DMS114 treated with DMSO at 0.1 percent for 48 hours (cell line): ENCODE data around the gene CELSR1.

ENCODE experiments used
- DNase-seq: peaks from one replicate; lab custom pipeline; 2025; ENCODE audit not compliant: unreplicated experiment; lab: John Stamatoyannopoulos, UW

CELSR1 gene

DNA sequence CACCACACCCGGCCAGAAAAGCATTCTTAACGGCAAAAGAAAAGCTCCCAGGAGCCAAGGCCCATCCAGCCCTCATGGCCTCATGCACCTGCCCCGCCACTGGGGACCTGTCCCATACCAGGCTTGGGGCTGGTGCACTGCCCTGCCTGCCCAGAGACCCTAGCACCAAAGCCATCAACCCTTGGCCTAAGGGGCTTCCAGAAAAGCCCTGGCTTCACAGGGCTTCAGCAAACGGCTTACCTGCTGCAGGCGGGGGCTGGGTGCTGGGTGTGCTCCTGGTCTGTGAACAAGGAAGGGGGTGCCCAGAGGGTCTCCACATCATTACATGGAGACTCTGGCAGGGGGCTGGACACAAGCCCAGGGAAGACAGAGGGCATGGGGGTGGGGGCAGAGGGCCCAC is 89.5 kb downstream of the CELSR1 start:
- DNase-seq, result no peak

DNA sequence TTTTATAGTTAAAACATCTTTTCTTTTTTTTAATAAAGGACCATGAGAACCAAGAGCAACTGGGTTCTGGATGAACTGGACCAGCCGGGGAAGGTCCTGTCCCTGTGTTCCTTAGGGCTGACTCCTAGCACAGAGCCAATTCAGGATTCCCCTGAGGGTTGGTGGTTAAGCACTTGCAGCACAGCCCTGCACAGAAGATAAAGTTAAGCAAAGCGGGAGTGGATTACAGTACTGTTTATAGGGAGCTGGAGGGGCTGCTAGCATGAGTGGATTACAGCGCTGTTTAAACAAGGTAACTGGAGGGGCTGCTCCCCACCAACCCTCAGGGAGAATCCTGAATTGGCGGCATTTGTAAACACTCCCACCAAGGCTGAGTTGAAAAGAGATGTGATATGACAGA is 90.6 kb downstream of the CELSR1 start:
- no peak for DNase-seq

DNA sequence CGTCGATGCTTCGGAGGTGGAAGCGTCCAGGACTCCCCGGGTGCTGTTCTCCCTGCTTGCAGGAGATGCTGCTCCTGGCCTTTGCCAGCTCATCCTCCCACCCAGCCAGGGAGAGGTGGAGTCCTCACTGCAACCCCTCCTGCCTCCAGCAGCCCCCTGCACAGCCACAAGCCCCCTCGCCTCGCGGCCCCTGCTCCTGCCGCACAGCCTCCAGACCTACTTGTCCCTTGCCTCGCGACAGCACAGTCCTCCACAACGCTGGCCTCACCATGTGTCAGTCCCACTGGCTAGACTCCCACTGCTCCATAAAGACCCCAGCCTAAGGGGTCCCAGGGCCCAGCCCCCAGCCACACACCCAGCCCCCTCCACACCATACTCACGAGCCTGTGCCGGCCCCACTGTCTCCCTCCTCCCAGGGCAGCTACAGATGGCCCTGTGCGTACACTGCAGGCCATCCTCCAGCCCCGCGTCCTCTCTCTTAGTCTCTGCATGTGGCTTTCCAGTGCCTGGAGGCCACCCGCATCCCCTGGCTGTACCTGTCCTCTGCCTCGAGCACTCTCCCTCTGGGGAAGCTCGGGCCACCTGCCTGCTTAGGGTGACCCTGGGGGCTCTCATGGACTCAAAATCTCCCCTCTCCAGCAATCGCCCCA is 91.5 kb downstream of the CELSR1 start:
- DNase-seq, result no peak

DNA sequence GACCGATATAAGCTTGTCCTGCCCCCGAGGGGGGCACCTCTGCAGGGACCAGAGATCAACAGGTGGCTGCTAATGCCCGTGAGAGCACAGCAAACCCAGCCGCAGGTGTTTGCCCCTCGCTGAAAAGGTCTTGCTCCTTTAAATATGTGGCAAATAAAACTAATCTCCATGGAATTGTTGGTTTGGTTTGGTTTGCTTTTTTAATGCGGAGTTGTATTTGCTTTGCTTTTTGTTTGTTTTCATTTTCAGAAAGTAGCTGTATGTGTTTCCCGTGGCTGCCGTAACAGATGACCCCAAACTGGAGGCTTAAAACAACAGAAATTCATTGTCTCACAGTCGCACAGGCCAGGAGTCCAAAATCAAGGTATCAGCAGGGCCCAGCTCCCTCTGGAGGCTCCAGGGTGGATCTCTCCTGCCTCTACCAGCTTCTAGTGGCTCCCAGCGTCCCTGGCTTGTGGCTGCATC is 93.0 kb downstream of the CELSR1 start:
- DNase-seq, result no peak

DNA sequence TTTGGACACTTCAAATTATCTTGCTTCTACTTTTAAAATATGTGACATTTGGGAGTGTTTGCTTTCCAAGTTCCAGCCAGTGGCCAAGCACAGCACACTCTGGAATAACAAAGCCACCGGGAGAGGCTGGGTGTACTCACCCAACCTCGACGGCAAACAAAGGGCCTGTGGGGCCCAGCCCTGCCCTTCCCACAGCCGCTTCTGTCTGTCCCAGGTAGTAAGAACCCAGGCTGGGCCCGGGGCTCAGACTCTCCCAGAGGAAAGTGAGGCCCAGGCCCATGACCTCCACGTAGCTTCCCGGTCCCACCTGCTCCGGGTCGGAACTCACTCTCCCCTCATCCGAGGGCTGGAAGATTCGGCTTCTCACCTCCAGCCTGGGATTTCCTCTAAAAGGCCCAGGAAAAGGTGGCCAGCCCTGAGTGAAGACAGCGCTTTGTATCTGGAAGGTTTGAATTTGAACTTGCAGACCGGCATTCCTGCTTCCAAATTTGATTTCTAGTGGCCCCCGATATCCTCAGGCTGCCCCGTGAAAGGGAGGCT is 93.5 kb downstream of the CELSR1 start:
- no peak for DNase-seq

DNA sequence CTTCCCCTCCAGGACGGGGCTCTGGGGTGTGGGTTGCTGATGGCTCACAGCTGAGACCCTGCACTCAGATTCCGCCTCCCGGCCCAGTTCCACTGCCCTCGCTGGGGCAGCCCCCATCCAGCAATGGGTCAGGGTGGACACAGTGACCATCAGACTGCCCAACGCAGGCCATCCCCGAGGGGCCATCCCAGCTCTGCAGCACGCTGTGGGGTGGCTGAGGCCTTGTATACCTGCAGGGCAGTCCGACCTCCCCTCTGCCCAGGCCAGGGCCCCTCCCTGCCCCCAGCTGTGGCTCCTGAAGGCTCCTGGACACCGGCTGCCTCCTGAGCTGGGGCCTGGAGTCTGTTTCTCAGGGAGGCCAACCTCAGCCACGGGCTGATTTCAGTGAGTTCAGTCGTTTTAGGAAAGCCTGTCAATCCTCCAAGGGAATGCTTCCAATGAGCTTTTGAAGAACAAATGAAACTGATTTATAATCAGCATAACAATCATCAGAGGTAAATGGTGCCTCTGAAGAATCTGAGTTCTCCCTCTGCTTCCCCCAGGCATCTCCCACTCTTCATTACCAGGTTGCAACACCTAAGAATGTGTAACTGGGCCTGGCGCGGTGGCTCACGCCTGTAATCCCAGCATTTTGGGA is 95.1 kb downstream of the CELSR1 start:
- no peak for DNase-seq

DNA sequence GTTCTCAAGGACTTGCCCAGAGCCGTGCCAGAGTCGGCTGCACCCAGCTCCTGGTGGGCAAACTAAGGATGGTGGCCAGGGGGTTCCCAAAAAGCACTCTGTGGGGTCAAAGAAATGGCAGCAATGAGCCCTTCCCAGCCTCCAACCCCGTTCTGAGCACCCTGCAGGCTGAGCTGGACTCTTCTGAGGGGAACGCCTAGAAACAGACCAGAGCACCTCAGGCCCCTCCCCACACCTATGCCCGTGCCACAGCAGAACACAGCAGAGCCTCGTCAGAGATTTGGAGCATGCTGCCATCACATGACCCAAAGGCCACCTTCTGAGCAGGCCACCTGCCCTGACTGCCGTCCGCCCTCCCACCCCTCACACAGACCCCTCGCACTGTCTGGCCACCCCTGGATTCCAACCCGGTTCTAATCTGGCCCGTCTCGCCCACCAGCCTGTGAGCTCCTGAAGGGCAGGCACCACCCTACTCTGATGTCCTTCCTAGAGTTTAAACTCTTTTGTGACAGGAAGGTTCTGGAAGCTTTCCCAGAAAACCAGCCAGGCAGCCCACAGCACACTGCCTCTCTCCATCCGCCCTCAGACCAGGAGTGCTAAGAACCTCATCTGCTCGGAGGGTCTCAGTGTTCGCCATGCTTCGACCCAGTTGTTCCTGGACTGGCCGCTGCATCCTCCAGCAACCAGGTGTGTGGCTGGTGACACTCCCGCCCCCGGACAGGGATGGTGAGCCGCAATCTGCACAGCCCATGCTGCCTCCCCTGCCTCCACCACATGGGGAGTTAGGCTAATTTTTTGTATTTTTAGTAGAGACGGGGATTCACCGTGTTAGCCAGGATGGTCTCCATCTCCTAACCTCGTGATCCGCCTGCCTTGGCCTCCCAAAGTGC is 97.6 kb downstream of the CELSR1 start:
- DNase-seq, result no peak

DNA sequence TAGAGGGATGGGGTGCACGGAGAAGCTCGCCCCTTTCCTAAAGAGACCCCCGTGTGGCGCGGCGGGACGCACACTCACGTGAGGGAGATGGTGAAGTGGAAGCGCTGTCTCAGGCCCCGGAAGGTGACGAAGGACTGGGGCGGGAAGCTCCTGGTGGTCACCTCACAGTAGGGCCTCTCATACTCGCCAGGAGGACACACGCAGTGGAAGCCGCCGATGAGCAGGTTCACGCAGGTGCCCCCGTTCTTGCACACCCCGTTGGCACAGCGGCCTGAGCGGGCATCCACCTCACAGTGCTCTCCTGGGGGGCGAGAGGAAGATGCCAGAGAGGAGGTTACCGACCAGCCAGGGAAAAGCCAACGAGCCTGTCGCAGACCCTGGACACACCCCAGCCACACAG is 98.3 kb downstream of the CELSR1 start:
- no peak for DNase-seq

DNA sequence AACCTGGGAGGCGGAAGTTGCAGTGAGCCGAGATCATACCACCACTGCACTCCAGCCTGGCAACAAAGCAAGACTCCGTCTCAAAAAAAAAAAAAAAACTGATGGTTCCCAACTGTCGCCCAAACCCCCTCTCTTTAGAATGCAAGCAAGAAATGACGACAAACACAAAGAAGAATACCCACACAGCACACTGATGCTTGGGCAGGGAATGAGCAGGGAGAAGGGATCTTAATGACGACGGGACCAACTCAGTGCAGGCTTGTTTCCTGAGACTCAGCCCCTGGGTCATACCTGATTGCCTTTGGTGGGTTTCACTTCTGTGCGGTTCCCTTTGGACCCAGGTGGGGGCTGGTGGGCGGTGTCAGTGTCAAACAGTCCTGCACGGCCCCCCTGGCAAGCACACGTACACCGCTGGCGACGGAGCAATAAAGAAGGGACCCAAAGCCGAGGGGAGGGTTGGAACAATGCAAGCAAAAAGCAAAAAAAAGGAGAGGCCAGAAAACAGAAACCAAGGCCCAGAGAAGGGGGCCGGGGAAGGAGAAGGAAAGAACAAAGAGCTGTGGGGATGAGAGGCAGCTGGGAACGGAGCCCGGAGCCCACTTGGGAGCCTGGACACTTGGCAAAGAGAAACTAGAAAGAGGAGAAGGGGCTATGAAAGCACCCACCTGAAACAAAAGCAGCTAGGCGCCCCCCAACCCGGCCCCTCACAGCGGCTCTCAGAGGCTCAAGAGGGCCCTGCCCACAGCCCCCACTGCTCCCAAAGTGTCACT is 99.6 kb downstream of the CELSR1 start:
- DNase-seq, result no peak

DNA sequence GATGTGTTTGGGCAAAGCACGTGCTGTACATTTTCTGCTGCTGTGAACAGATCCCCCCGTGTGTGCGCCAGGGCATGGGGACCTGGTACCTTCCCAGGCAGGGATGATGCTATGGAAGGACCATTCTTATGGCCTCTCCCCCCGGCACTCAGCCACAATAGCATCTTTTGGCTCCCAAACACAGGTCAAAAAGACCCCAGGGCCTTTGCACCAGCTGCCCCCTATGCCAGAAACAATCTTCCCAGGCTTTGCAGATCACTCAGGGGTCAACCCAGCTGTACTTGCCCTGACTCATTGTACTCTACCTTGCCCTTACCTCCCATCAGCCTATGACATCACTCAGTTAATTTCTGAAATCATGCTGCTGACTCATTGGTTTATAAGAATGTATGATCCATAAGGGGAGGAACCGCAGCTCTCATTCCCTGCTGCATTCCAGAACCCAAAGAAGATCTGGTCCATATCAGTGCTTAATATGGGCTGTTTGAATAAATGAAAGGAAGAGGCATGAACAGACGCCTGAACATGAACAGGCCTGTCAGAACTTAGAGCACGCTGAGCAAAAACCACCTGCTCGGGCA is 100.7 kb downstream of the CELSR1 start:
- no peak for DNase-seq

DNA sequence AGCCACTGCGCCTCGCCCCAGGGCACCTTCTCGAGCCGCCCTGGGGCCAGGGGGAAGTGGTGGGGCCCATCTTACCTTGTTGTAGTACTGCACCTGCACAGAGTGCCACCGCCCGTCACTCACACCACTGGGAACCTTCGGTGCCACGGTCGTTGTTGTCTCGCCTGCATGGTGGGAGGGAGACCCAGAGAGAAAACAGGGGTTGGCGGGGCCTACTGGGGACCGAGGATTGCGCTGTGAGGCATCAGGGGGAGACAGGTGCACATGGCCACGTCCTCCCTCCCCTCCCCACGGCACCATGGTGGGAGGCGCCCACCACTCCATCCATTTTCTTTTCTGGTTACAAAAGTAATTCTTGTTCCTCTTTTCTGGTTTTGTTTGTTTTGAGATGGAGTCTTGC is 104.1 kb downstream of the CELSR1 start:
- DNase-seq, result no peak

DNA sequence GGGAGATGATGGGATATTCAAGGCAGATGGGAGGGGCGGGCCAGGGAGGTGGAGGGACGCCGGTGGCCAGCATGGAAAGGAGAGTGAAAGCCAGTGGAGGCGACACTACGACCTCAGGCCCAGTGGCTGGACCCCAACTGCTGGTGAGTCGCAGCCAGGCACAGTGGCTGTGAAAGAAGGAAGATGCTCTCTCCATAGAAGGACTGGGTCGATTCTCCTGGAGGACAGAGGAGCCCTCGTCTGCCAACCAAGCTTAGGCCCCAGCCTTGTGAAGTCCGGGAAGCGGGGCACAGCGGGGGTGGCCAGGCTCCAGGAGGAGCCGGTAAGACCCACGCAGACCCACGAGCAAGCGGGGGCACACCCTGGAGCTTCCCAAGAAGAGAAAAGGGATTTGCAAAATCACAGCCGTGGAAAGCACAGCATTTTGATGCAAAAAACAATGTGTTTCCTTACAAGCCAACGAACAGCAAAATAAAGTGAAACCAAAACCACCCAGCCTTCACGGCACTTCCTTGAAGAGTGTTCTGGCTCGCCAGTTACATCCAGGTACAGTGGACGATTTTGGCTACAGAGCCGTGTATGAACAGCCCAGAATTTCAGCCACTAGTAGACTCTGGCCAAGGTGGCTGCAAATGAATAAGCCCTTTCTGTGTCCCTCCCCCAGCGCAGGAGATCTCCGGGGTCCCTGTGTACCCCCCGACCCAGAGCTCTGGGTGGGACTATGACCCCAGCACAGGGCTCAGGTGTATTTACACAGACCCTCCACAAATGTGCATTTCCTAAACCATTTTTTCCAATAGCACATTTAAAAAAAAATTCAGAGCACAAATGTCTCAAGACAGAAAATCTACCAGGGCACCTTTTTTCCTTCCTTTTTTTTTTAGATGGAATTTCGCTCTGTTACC is 105.0 kb downstream of the CELSR1 start:
- DNase-seq, result no peak

DNA sequence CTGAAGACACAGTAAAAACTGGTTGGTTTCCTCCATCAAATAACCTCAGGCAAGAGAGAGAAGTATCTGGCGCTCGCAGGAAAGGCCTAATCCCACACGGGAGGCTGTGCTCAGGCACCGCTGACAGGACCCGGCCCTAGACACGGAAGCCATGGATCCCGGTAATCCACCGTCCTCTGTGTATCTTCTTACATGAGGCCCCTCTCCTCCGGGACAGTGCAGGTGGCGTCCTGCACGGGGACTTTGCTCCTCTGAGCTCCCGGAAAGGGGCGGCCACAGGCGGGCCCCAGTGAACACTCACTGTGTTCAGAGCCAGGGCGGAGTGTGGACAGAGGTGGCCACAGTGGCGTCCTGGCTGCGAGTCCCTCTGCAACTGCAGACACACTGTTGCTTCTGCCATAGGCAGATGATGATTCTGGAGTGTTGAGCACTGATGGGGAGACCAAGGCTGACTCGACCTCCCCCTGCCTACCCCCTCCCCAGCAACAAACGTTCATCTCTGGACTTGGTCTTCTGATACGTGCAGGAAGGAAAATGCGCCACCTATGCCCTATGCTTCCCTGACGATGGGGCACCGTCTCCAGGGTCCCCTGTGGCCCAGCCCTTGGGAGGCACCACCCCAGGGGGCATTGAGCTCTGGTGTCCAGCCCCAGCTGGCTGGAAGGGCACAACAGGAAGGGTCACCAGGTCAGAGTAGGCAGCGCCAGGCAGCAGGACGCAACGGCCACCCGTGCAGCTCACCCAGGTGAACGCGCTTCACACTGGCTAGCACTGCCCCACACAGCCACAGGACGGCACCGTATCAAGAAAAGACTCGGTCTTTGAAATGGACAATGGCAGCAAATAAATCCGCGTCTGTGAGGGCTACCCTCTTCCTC is 106.2 kb downstream of the CELSR1 start:
- DNase-seq, result no peak

DNA sequence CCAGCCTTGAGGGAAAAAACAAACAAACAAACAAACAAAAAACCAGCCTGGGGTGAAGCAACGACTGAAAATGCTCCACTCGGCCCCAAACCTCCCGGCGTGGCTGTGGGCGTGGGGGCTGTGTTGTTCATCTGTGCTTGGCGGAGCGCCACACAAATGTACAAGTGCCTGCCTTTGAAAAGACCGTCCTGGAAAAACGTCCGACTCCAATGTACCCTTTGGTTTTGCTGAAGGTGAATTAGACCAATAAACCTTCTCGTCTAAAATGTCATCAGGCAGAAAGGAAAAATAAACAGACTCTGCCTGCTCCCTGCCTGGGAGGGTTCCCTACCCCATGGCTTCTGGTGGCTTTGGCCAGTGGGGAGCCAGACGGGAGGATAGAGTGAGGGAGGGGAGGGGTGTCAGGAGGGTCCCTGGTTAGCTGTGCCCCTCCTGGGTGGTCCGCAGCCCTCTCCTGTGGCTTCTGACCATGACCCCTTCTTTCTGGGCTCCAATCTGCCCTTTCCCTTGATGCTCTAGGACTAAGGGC is 108.0 kb downstream of the CELSR1 start:
- no peak for DNase-seq

DNA sequence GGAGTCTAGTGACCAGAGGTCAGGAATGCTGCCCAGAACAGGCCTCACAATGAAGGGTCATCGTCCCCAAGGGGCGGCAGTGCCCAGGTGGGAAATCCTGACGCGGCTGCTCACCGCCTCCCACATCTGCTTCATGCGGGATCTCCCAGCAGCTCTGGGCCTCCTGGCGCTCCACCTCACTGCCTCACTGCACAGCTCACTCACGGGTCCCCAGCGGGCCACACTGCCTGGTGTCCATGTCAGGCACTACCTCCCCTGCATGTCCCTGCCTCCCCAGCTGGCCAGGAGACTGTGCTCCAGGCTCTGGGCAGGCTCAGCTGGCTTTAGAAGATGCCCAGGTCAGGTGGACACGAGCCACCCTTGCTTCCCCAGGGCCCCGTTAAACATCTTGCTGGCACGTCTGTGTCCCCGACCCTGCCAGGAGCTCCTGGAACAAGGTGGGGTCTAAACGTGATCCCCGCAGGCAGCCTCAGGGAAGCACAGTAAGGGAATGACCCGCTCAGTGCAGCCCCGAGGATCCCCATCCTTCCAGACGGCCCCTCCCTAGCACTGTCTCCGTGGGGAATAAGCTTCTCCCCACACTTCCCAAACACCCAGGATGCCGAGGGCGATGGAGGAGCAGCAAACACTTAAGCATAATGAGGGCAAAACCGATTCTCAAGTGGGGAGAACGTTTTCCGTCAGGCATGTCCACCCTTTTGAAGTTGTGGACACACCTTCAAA is 108.7 kb downstream of the CELSR1 start:
- DNase-seq, result no peak

DNA sequence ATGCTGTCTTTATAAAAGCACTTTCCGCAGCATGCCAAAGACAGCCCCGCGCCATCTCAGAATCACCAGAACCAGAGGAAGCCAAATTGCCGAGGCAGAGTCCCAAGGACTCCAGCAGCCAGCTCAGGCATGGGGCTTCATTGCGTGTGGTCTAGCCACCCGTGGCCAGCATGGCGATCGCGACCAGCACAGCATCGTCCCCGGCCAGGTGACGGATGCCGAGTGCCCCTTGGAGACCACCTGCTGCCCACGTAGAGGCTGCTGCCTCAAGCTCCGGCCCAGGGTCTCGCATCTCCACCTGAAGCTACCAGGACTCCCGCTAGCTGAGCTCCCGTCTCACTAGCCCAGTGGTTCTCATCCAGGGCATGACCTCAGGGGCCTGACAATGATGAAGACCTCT is 109.2 kb downstream of the CELSR1 start:
- DNase-seq, result no peak

DNA sequence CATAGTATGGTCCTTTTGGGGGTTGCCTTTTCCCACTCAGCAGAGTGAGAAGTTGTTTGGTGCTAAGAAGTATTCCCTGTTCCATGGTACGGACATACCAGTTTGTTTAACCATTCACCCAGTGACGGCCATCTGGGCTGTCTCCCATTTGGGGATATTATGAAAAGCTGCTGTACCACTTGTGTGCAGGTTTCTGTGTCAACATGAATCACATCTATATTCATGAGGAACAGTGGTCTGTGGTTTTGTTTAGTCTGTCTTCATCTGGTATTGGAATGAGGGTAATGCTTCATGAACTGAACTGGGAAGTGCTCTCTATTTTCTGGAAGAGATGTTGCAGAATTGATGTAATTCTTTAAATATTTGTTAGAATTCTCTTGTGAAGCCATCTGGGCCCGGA is 112.4 kb downstream of the CELSR1 start:
- no peak for DNase-seq

DNA sequence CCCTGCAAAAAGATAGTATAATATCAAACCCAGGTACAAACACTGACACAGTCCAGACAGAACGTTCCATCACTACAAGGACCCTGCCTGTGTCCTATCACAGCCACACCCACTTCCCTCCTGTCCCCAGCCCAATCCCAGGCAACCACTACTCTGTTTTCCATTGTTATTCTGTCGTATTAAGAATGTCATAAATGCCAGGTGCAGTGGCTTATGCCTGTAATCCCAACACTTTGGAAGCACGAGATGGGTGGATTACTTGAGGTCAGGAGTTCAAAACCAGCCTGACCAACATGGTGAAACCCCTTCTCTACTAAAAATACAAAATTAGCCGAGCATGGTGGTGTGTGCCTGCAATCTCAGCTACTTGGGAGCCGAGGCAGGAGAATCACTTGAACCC is 112.9 kb downstream of the CELSR1 start:
- no peak for DNase-seq
